Measurements from ENCODE around the gene MACROH2A1.

DNA sequence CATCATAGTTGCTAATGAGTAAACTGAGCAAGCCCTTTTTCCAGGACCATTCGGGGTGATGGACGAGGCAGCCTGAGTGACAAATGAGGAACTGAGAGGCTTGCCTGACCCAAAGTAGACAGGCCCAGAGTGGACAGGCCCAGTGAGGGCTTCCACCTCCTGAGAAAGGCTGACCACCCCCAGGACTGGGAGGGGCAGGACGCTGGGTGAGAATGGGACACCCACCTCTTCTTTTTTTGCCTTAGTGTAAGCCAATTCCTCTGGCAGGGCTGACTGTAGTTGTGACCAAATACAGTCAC lies 68.3 kb downstream of the MACROH2A1 start:
- TF ChIP-seq, protein P1, sequence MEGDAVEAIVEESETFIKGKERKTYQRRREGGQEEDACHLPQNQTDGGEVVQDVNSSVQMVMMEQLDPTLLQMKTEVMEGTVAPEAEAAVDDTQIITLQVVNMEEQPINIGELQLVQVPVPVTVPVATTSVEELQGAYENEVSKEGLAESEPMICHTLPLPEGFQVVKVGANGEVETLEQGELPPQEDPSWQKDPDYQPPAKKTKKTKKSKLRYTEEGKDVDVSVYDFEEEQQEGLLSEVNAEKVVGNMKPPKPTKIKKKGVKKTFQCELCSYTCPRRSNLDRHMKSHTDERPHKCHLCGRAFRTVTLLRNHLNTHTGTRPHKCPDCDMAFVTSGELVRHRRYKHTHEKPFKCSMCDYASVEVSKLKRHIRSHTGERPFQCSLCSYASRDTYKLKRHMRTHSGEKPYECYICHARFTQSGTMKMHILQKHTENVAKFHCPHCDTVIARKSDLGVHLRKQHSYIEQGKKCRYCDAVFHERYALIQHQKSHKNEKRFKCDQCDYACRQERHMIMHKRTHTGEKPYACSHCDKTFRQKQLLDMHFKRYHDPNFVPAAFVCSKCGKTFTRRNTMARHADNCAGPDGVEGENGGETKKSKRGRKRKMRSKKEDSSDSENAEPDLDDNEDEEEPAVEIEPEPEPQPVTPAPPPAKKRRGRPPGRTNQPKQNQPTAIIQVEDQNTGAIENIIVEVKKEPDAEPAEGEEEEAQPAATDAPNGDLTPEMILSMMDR (conservative IDR thresholded peaks at IDR 0.05): no peak
- no peak for TF ChIP-seq ZFX (IDR thresholded peaks at IDR 0.05)
